HCEC 1CT (cell line): ENCODE results near the gene EXD3.
"Not testable (repeated sequence)": the region's sequence is repeated elsewhere in the genome, so short reads cannot be mapped to it uniquely, and the experiment has no call there.

ENCODE experiments used
- DNase-seq: peaks from one replicate; pipeline ENCODE4 v3.0.0-alpha.2; 2017

EXD3 gene

GRCh38 chr9:137354845-137355760 is 67.9 kb downstream of the EXD3 start:
- DNase-seq = no peak

DNA sequence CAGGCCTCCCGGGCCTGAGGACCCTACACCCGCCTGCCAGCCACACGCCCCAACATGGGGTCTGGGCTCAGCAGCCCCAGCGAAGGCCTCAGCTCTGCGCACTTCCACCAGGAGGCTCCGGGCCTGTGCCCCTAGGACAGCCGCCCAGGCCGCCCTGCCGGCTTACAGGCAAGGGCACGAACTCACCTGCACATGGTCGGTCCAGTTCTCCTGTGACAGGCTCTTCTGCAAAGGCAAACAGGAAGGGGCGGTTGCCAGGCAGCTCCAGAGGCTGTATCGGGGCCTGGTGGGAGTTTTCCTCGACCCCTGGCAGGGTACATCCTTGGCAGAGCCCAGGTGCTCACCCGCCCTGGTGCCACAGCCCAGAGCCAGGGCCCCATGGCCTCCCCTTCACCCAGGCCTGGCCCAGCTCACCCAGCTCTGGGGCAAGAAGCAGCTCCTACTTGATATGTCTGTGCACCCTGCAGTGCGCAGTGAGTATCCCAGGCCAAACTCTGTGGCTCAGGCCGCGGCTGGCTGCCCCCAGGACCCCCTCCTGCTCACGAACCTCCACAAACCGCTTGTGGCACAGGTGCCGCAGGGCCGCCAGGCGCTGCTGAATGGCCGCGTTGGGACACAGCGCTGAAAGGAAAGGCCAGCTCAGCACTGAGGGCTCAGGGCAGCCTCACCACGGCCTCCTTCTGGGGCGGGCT is 68.7 kb downstream of the EXD3 start:
- no peak for DNase-seq

DNA sequence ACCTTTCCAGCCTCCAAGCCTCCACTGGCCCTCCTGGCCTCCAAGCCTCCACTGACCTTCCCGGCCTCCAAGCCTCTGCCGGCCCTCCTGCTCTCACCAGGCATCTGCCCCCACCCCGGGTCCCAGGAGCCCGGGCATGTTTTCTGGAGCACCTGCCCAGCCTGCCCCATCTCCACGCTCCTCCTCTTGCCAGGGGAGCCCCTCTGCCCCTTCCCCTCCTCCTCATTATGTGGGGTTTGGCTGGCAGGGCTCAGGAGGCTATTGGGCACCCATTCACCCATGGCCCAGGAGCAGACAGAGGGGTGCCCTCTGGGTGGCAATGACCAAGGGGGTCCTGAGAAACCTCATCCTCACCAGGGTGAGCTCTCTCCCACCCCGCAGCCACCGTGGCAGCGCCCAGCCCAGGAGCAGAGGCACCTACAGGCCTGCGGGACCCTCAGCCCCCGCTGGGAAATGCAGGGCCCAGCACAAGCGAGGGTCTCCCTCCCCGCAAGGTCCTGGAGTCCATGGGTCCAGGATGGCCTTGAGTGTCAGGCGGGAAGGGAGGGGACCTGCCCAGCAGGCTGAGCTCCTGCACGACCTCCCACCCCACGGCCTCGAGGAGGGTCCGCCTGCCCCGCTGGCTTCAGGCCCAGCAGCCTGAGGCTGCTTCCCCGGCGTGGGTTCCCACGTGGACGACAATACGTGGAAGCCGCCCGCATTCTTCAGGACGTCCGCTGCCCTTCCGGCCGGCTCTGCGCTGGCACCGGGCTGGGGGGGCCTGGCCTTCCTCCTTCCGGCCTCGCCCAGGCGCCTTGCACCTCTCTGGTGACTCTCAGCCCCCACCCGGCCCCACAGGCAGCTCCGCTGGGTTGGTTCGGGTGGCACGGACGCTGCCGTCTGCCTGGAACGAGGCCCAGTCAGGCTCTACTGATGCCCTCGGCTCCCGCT is 69.5 kb downstream of the EXD3 start:
- no peak for DNase-seq

DNA sequence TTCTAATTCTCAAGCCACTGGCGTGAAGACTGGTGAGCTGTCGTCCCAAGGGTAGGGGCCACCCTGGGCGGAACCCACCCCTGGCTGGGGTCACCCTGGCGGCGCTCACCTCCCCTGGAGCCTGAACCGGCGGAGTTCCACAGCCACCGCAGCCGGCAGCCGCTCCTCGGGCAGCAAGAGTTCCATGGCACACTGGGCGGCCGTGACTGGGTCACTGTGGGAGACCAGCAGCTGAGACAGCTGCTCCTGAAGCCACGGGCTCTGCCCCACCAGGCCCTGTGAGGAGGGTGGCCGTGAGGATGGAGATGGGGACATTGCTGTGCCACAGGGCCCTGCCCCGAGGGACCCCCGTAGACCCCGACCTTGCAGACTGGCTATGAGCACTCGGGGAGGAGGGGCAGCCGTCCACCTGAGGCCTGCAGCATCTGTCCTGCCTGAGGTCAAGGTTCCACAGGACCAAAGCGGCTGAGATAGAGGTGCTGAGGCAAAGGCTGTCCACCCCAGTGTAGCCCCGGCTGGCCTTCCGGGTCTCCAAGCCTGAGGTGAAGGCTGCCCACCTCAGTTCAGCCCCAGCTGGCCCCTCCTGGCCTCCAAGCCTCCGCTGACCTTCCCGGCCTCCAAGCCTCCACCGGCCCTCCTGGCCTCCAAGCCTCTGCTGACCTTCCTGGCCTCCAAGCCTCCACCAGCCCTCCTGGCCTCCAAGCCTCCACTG is 70.3 kb downstream of the EXD3 start:
- no peak for DNase-seq

DNA sequence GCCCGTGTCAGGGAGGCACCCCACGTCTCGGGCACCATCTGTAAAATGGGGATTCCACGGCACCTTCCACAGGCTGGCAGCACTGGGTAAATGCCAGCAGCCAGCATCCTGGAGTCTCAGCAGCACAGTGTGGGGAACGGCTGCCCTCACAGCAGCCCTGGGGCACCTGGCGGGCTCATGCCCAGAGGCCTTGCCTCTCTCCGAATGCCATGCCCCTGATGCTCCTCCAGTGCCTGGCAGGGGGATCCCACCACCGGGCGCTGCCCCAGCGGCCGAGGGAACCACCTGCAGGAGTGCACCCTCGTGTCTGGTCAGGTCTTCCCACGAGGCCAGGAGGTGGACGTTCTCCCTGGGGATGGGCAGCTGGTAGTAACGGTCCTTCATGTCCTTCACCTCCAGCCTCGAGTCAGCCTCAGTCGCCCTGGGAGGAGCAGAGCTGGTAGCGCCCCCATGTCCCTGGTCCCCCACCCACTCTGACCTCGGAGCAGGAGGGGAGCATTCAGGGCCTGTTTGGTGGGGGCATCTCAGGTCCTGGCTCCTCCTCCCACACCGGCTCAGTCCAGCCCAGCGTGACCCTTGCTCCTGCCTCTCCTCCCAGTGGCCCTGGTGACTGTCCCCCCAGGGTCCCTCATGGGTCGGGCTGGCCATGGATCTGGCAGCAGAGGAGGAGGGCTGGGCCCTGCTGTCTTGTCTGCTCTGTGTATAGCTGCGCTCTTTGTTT is 71.0 kb downstream of the EXD3 start:
- DNase-seq = no peak

DNA sequence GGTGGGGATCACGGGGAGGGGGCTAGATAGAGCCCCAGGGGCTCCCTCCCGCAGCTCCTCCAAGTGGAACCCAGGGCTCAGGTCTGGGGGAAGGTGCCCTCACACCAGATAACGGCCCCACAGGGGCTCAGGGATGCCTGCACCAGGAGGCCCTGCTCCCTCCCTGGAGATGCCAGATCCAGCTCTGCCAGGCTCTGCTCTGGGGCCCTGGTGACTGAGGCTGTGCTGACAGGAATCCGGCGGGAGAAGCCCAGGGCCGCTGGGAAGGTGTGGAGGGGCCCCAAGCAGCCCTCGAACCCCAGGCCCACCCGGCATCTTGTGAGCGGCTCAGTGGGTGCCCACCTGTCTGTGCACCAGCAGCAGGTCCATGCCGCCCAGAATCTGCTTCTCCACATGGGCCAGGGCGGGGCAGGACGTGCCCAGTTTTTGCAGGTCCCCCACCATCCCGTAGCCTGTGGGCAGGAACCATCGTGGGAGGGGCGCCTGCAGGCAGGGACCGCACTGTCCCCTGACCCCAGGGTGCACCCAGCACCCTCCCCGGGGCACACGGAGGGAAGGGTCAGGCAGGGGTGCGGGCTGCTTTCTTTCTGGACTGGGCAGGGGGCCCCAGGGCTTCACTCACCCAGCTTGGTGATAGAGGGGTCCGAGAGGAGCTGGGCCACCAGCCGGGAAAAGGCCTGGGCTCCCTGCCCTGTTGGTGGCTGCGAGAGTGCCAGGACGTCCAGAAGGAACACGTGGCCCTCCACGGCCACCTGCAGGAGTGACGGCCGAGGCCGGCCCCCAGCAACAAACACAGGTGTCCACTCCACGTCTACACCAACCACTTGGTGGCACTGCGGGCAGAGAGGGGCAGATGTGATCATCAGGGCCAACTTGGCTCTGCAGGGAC is 72.0 kb downstream of the EXD3 start:
- no peak for DNase-seq

DNA sequence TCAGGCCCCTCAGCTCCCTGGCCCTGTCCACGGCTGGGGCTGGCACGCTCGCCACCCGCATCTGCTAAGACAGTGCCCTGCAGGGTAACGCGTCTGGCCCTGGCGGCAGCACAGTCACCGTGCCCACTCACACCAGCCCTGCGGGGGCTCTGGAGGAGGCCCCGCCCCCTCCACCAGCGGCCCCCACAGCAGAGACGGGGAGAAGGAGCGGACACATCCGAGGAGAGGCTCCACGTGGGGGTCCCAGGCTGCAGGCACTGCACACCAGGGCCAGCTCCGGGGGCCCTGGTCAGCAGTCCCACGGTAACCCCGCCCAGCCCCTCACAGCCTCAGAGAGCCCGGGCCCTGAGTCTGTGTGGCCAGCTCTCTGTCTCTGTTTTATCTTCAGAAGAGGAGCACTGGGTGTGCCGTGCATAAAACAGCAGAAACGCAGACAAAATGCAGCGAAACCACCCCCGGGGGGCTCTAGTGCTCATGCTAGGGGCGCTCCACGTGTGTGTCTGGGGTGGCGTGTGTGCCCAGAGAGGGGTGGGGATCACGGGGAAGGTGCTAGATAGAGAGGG is 73.4 kb downstream of the EXD3 start:
- no peak for DNase-seq

- no peak for DNase-seq
Observed at GRCh38 chr9:137348769-137349470, 74.0 kb downstream of the EXD3 start.

- no peak for DNase-seq
Observed at GRCh38 chr9:137347928-137348327, 75.0 kb downstream of the EXD3 start.

GRCh38 chr9:137342482-137342881 is 80.5 kb downstream of the EXD3 start:
- DNase-seq = no peak

DNA sequence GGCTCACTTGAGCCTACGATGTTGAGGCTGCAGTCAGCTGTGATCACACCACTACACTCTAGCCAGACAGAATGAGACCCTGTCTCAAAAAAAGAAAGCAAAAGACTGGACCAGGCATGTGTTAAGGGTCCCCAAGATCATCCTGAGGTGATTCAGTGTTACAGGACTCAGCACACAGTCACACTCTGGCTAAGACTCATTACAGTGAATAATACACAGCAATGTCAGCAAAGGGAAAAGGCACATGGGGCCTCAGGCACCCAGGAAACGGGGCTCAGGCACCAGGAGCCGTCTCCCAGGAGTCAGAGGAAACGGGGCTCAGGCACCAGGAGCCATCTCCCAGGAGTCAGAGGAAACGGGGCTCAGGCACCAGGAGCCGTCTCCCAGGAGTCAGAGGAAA is 81.7 kb downstream of the EXD3 start:
- no peak for DNase-seq

DNA sequence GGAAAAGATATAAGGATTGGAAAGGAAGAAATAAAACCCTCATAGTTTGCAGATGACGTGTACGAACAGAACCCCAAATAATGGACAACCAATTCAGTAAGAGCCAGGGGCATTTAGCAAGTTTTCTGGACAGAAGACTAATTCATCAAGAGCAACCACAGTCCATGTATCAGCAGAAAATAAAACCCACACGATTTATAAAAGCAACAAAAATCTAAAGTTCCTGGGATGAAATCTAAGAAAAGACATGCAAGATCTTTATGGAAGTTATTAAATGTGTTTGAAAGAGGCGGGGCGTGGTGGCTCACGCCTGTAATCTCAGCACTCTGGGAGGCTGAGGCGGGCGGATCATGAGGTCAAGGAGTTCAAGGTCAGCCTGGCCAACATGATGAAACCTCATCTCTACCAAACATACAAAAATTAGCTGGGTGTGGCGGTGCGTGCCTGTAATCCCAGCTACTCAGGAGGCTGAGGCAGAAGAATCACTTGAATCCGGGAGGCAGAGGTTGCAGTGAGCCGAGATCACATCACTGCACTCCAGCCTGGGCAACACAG is 83.0 kb downstream of the EXD3 start:
- DNase-seq = not testable (repeated sequence)

DNA sequence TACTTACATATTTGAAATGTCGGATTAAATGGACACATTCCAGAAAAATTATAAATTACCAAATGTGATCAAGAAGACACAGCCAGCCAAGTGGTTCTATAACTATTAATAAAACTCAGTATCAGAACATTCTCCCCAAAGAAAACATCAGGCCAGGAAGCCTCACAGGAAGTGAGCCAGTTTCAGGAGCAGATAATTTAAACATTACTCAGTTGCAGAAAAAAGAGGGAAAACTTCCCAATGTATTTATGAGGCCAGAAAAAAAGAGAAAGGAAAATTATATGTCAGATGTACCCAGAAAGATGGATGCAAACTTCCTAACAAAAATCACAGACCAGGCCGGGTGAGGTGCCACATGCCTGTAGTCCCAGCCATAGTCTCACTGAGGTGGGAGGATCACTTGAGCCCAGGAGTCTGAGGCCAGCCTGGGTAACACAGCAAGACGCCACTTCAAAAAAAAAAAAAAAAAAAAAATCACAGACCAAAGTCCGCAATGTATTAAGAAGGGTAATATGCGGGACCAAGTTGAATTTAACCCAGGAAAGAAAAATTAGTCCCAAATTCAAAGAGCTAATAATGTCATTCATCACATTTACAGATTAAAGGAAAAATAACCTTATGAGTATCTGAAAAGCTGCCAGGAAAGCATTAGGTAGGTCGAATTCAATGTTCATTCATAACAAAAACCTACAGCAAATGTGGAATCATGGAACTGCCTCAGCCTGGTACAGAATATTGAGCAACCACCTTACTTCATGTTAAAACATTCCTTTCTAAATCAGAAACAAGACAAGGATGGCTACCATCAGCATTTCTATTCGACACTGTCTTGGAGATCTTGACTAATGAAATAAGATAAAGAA is 83.7 kb downstream of the EXD3 start:
- DNase-seq = no peak

GRCh38 chr9:137336735-137337134 is 86.2 kb downstream of the EXD3 start:
- DNase-seq = no peak

GRCh38 chr9:137333016-137333671 is 89.8 kb downstream of the EXD3 start:
- DNase-seq = no peak

DNA sequence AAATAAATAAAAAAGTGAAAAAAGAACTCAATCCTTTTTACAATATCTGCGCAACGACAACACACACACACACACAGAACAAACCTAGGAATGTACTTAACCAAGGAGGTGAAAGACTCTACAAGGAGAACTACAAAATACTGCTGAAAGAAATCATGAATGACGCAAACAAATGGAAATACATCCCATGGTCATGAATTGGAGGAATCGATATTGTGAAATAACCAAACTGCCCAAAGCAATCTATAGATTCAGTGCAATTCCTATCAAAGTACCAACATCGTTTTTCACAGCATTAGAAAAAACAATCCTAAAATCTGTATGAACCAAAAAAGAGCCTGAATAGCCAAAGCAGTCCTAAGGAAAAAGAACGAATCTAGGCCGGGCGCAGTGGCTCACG is 91.0 kb downstream of the EXD3 start:
- no peak for DNase-seq

- no peak for DNase-seq
Observed at GRCh38 chr9:137330689-137331088, 92.3 kb downstream of the EXD3 start.

- DNase-seq = not testable (repeated sequence)
Observed at GRCh38 chr9:137329590-137329989, 93.4 kb downstream of the EXD3 start.
